GM12878 (cell line): ENCODE data around the gene PCDHGA6. TPM values are rescaled to one million over a fixed set of nuclear protein-coding genes. Genes with fewer than 3 reads are reported as not detected.

Experiments used
- ATAC-seq: fragments of 200-7000 bp; cut with Tn5 transposase; 3 replicates; pipeline ENCODE4 v1.9.1; 2020; ENCODE audit warnings: mild to moderate bottlenecking, moderate library complexity
- BruUV-seq: library from RNA; stranded (reverse); fragments of 400-500 nt; replicated peaks from 2 replicates; lab custom pipeline; 2021; lab: Mats Ljungman, UMichigan
- CTCF ChIA-PET: fragments of 300-600 bp; sonication (Branson Sonifier 250); formaldehyde crosslinking; extraction: SDS; loops from one replicate; lab custom pipeline; 2021; ENCODE audit warnings: inconsistent platforms; lab: Yijun Ruan, JAX
- POLR2A ChIA-PET: fragments of 350-600 bp; formaldehyde crosslinking; extraction: SDS; loops from one replicate; lab custom pipeline; 2021; ENCODE audit warnings: inconsistent platforms; lab: Charles Lee
- RAD21 ChIA-PET: fragments of 300-600 bp; sonication (Branson Sonifier 250); formaldehyde crosslinking; loops from one replicate; lab custom pipeline; 2023; ENCODE audit warnings: antibody characterized with exemption; ENCODE audit not compliant: unreplicated experiment; lab: Charles Lee
- SMC1A ChIA-PET: fragments of 300-600 bp; sonication (Branson Sonifier 250); formaldehyde crosslinking; loops from one replicate; lab custom pipeline; 2023; ENCODE audit not compliant: unreplicated experiment, uncharacterized antibody; lab: Charles Lee
- DNase-seq: peaks from one replicate; pipeline ENCODE4 v3.0.0-alpha.2; 2011; ENCODE audit warnings: low read depth, low spot score
- FAIRE-seq: peaks from 3 replicates; lab custom pipeline; 2011; peaks lifted over from hg19 to GRCh38; lab: Jason Lieb, UNC
- H2AFZ ChIP-seq: 2 replicates; pipeline ENCODE4 v1.6.0; 2011; ENCODE audit warnings: low read depth, low read length, control low read depth; ENCODE audit not compliant: control insufficient read depth
- H3K27ac ChIP-seq: 2 replicates; pipeline ENCODE4 v1.5.1; 2011; ENCODE audit warnings: control low read depth; ENCODE audit not compliant: control insufficient read depth, insufficient read depth
- H3K27me3 ChIP-seq, 2 experiments: replicated peaks in 1 of 2; 2 replicates each; pipeline versions ENCODE4 v1.6.0 to v1.6.1; 2011; ENCODE audit warnings: low read length in 1 of 2; ENCODE audit not compliant: control insufficient read depth in 2 of 2, insufficient read depth in 2 of 2
- H3K36me3 ChIP-seq, 2 experiments: 2 replicates each; pipeline ENCODE4 v1.5.1; 2011; ENCODE audit warnings: low read length in 1 of 2; ENCODE audit not compliant: control insufficient read depth in 2 of 2, insufficient read depth in 2 of 2
- H3K4me1 ChIP-seq: 2 replicates; pipeline ENCODE4 v1.6.1; 2011; ENCODE audit warnings: mild to moderate bottlenecking, low read length, moderate library complexity, mixed read lengths; ENCODE audit not compliant: control insufficient read depth, insufficient read depth
- H3K4me2 ChIP-seq: 2 replicates; pipeline ENCODE4 v1.6.0; 2011; ENCODE audit warnings: control low read depth; ENCODE audit not compliant: control insufficient read depth, insufficient read depth
- H3K4me3 ChIP-seq: fragments of 200-600 bp; sonication (generic); 2 replicates; pipeline ENCODE4 v1.5.1; 2016
- H3K79me2 ChIP-seq: 2 replicates; pipeline ENCODE4 v1.6.0; 2011; ENCODE audit warnings: low read length; ENCODE audit not compliant: control insufficient read depth, insufficient read depth
- H3K9ac ChIP-seq: 2 replicates; pipeline ENCODE4 v1.8.0; 2011; ENCODE audit warnings: low read length, control low read depth, mixed read lengths; ENCODE audit not compliant: control insufficient read depth, insufficient read depth
- H3K9me3 ChIP-seq: replicated peaks from 3 replicates; pipeline ENCODE4 v1.5.1; 2011; ENCODE audit warnings: mild to moderate bottlenecking, low read length; ENCODE audit not compliant: control insufficient read depth, insufficient read depth
- H4K20me1 ChIP-seq: 2 replicates; pipeline ENCODE4 v1.6.0; 2011; ENCODE audit not compliant: control insufficient read depth, insufficient read depth
- CTCF ChIP-seq, 3 experiments: IDR thresholded peaks in 2 of 3; conservative IDR thresholded peaks in 1 of 3; 2 replicates each; pipeline ENCODE4 v1.5.1; 2011; ENCODE audit warnings: low read depth in 3 of 3, low read length in 3 of 3, mild to moderate bottlenecking in 3 of 3, control low read depth in 2 of 3, moderate library complexity in 2 of 3, inconsistent platforms in 1 of 3, mixed read lengths in 1 of 3; ENCODE audit not compliant: control insufficient read depth in 2 of 3, insufficient read depth in 1 of 3; ENCODE audit errors: extremely low read depth in 1 of 3
- E2F8 ChIP-seq: fragments of 450-650 bp; IDR thresholded peaks from 2 replicates; pipeline ENCODE4 v1.6.1; 2018; ENCODE audit warnings: mild to moderate bottlenecking, low read depth, moderate library complexity; ENCODE audit not compliant: partially characterized antibody
- RAD21 ChIP-seq: IDR thresholded peaks from 2 replicates; pipeline ENCODE4 v1.6.1; 2011; ENCODE audit warnings: mild to moderate bottlenecking, low read depth, low read length, moderate library complexity; ENCODE audit not compliant: insufficient read depth
- SMC3 ChIP-seq: IDR thresholded peaks from 2 replicates; pipeline ENCODE4 v1.6.1; 2011; ENCODE audit warnings: low read length, improper control_type of control experiment, borderline replicate concordance
- SREBF1 ChIP-seq: IDR thresholded peaks from 2 replicates; pipeline ENCODE4 v1.6.1; 2012; ENCODE audit warnings: mild to moderate bottlenecking, low read length
- TCF3 ChIP-seq: IDR thresholded peaks from 2 replicates; pipeline ENCODE4 v1.6.1; 2012; ENCODE audit warnings: low read depth, mild to moderate bottlenecking, low read length, borderline replicate concordance; ENCODE audit not compliant: insufficient read depth
- USF2 ChIP-seq: IDR thresholded peaks from 2 replicates; pipeline ENCODE4 v1.6.1; 2011; ENCODE audit warnings: low read depth, low read length, improper control_type of control experiment, borderline replicate concordance
- ZSCAN29 ChIP-seq: fragments of 450-650 bp; IDR thresholded peaks from 2 replicates; pipeline ENCODE4 v1.6.1; 2017; ENCODE audit warnings: mild to moderate bottlenecking, moderate library complexity
- WGBS: methylation state at CpG from one replicate; pipeline ENCODE4 v1.1.6; 2016; ENCODE audit warnings: low lambda C conversion rate; ENCODE audit not compliant: insufficient replicate concordance, insufficient coverage; ENCODE audit errors: missing lambda C conversion rate; 5-methylcytosine and 5-hydroxymethylcytosine counted together
- in situ Hi-C: fragments of 300-500 bp; cut with MboI; formaldehyde crosslinking; loops from 9 replicates; pipeline ENCODE4 v1.14.3; 2018; ENCODE audit warnings: mixed read lengths
- intact Hi-C: fragments of 100-400 bp; cut with micrococcal nuclease; formaldehyde crosslinking; loops from one replicate; pipeline ENCODE4 v1.14.2; 2022; ENCODE audit not compliant: unreplicated experiment
- polyA plus RNA-seq, 11 experiments: library from polyadenylated mRNA; depleted of rRNA in 4 of 11; unstranded in 6 of 11; stranded (reverse) in 5 of 11; fragments of >200 nt; fragmentation: Nextera tagmentation in 4 of 11; fragmentation: Illumina TruSeq in 1 of 11; extraction: Ambion mirVana in 4 of 11; extraction: Trizol in 1 of 11; gene quantifications; 1 replicate in 1 of 11; 2 replicates in 10 of 11; pipeline versions ENCODE4 v1.2.1 to v1.2.3, GENCODE V29; 2011 to 2016; ENCODE audit warnings: inconsistent platforms in 2 of 11, missing spikeins in 2 of 11, low read depth in 1 of 11
- total RNA-seq, 4 experiments: library from RNA; depleted of rRNA in 3 of 4; stranded (reverse); fragments of >200 nt in 3 of 4; fragmentation: Illumina TruSeq in 1 of 4; extraction: Trizol in 1 of 4; gene quantifications; 2 replicates each; pipeline versions ENCODE4 v1.2.1 to v1.2.3, GENCODE V29; 2013 to 2021

The PCDHGA6 gene
- total and polyA plus RNA-seq, 10 of the 15 experiments (the other 5 are each of a cell fraction or from before 2014, with no cell fraction given), result 0.04 to 0.60 (median 0.15) TPM; not detected in 3

GRCh38 chr5:141369994-141370848, 3.5 kb upstream of the PCDHGA6 start, which contains the start of gene PCDHGB3:
TSS of gene PCDHGB3 (plus strand) at chr5:141370242. CDS start at chr5:141370395, 153 bp downstream.
- Histone ChIP-seq H3K9ac (no peak within 1 kb of the TSS), H3K4me3 (0 out of 2 replicates have a peak within 1 kb of the TSS, but pooled peaks have one; percentile 18), H3K36me3 (no peaks in the 10 kb centered on the region), H4K20me1 (no peaks in the 10 kb centered on the region), H2AFZ (peak within 1 kb of the TSS; percentile 75), H3K4me1 (no peaks in the 10 kb centered on the region), H3K9me3 (peaks cover 25% of the 10 kb centered on the region; the same call in 2 of the 3 replicates), H3K4me2 (0 out of 2 replicates have a peak within 1 kb of the TSS, but pooled peaks have one; percentile 17), H3K27me3 (no peaks in the 10 kb centered on the region; a peak in 1 of 4 replicates), H3K27ac (no peak within 1 kb of the TSS), H3K79me2 (no peaks in the 10 kb centered on the region)
- ChIA-PET POLR2A (interaction anchor here (1.8 kb wide), 1 partner anchor 50 kb away, joined by 7 read pairs; the partner anchor contains the start of gene TAF7), RAD21 (interaction anchor here (0.6 to 2.4 kb wide), 15 partner anchors 12 to 220 kb away, joined by 3 to 24 read pairs (median 4); partner anchors contain the start of genes PCDHGA10, PCDHGA11, PCDHGA12 and PCDHGC3), SMC1A (interaction anchor here (0.6 to 2.6 kb wide), 20 partner anchors 33 to 628 kb away, joined by 3 to 17 read pairs (median 4); partner anchors contain the start of genes PCDHGA10, PCDHGA11, PCDHGA12 and PCDHGC3), CTCF (interaction anchor here (0.6 to 3.2 kb wide), 34 partner anchors 10 to 196 kb away, joined by 3 to 40 read pairs (median 5); partner anchors contain the start of genes PCDHGA10, PCDHGA11, PCDHGA12 and PCDHGB5)
- intact Hi-C loops (no loop called here), in situ Hi-C loops (no loop called here)
- WGBS, result 13% methylated on average over 32 of the region's 32 CpGs
- DNase-seq (no peak), FAIRE-seq (no peak), ATAC-seq (peak; percentile 96)
- no TSS peak for BruUV-seq
- TF ChIP-seq SREBF1 (no peak), TCF3 (no peak), E2F8 (no peak), SMC3 (peak; percentile 30; the same call in 1 of the 2 replicates), CTCF (IDR thresholded peaks at IDR 0.05 in 2 of 3, conservative IDR thresholded peaks at IDR 0.05 in 1 of 3; ENCODE audit: control insufficient read depth in 2 of 3, extremely low read depth in 1 of 3, insufficient read depth in 1 of 3, low read depth in 3 of 3, low read length in 3 of 3) (peak; percentile 38 to 72 (median 43)), RAD21 (0 out of 2 replicates have a peak, but pooled peaks have one; percentile 1), ZSCAN29 (peak; percentile 79; the same call in 1 of the 2 replicates), USF2 (no peak)
